ENCODE measurements around the gene REXO1. TPM values are rescaled to one million over a fixed set of nuclear protein-coding genes. Genes with fewer than 3 reads are reported as not detected.

Gene REXO1
- total RNA-seq, 1 experiment from 2014 or later, result 56.8 TPM

DNA sequence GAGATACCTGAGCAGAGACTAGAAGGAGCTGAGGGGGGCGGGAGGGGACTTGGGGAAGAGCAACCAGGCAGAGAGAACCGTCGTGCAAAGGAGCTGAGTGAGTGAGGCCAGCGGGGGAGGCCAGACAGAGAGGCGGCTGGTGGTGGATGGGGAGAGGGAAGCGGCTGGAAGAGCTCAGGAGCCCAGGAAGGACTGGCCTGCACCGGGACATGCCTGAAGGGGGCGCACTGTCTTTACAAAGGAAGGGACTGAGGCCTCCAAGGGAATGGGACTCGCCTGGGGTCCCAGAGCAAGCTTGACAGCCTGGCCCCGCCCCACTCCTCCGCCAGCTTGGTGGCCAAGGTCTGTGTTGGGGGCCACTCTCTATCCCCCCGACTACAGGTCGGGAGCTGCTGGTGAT is 80.0 kb downstream of the REXO1 start:
- H2BK120ac ChIP-seq (ENCODE audit: low read depth, low read length, poor library complexity, severe bottlenecking), result no peak overlapping the region
- H3K56ac ChIP-seq (ENCODE audit: insufficient read length, low read depth, low read length), result no peak overlapping the region
- H3K9ac ChIP-seq (ENCODE audit: extremely low read depth, insufficient read length, low read length), result no peak overlapping the region
- Mint-ChIP-seq H3K4me1 (peaks cover 0 to 29% of the 10 kb centered on the region in 2 experiments; a peak in 3 of 4 replicates), H3K27me3 (ENCODE audit: low read depth) (peaks cover 98% of the 10 kb centered on the region), H3K36me3 (ENCODE audit: insufficient read depth in 1 of 3, low read depth in 3 of 3) (peaks cover 0 to 7% (median 0%) of the 10 kb centered on the region in 3 experiments; a peak in 3 of 7 replicates), H3K4me3 (no peak overlapping the region), H3K27ac (no peak overlapping the region), H3K9me3 (peaks cover 20 to 33% of the 10 kb centered on the region in 2 experiments)
- H3K79me2 ChIP-seq (ENCODE audit: insufficient read depth, low read length), result no peaks in the 10 kb centered on the region
- H2AFZ ChIP-seq (ENCODE audit: low read length), result no peak overlapping the region
- no peaks in the 10 kb centered on the region for H3K79me1 ChIP-seq (ENCODE audit: insufficient read depth, low read depth, low read length, poor library complexity, severe bottlenecking)
- no peak overlapping the region for H2BK12ac ChIP-seq (ENCODE audit: insufficient read length, low read depth, low read length)
- H3T11ph ChIP-seq (ENCODE audit: low read length), result no peak overlapping the region
- DNase-seq, result peak; percentile 87
- no peak overlapping the region for H2AK5ac ChIP-seq (ENCODE audit: insufficient read length, low read length)
- peaks cover 2% of the 10 kb centered on the region for H4K20me1 ChIP-seq (ENCODE audit: control insufficient read depth, insufficient read depth, insufficient read length)
- H2BK20ac ChIP-seq (ENCODE audit: low read depth, low read length, poor library complexity, severe bottlenecking), result no peak overlapping the region
- no peaks in the 10 kb centered on the region for H3K23me2 ChIP-seq (ENCODE audit: insufficient read length, low read depth, low read length, poor library complexity, severe bottlenecking)
- H4K8ac ChIP-seq (replicated peaks; ENCODE audit: insufficient read length, low read depth, low read length), result no peak overlapping the region
- H3K4ac ChIP-seq (ENCODE audit: low read depth, low read length), result no peak overlapping the region
- H3K4me2 ChIP-seq (ENCODE audit: insufficient read depth, insufficient read length, low read length), result no peak overlapping the region
- no CpG with 5 or more reads among the region's 13 CpGs for WGBS (ENCODE audit: extremely low coverage, insufficient read length, low lambda C conversion rate)
- TF ChIP-seq CTCF (conservative IDR thresholded peaks at IDR 0.05), result peak; percentile 78
- H3K14ac ChIP-seq (ENCODE audit: insufficient read depth, low read length), result no peak overlapping the region
- no peak overlapping the region for H3K23ac ChIP-seq (ENCODE audit: insufficient read length, low read depth, low read length)
- H2BK5ac ChIP-seq (ENCODE audit: insufficient read length, low read length), result no peak overlapping the region
- 0 out of 2 replicates have a peak, but pooled peaks cover 4% of the 10 kb centered on the region for H3K4me1 ChIP-seq (ENCODE audit: insufficient read depth, low read length)
- no peak overlapping the region for H3K18ac ChIP-seq (ENCODE audit: insufficient read length, low read depth, low read length)
- H4K91ac ChIP-seq (ENCODE audit: insufficient read length, low read depth, low read length), result no peak overlapping the region
- peaks cover 10% of the 10 kb centered on the region for H3K9me3 ChIP-seq (ENCODE audit: control insufficient read depth, low read depth, low read length)
- H2BK15ac ChIP-seq (ENCODE audit: low read depth, low read length), result no peak overlapping the region; the same call in 1 of the 2 replicates
- no peak overlapping the region for H3K27ac ChIP-seq (ENCODE audit: insufficient read length, low read depth, low read length)
- no peak overlapping the region for H4K5ac ChIP-seq (ENCODE audit: insufficient read length, low read depth, low read length)
- peaks cover 49% of the 10 kb centered on the region for H3K27me3 ChIP-seq (ENCODE audit: insufficient read depth, low read length)
